Peyer's patch (tissue), 4 donors: ENCODE results near the gene SPATA33. TPM values are rescaled to one million over a fixed set of nuclear protein-coding genes. Genes with fewer than 3 reads are reported as not detected.

Experiments
- DNase-seq, 3 donors: peaks; one replicate each; pipeline ENCODE4 v3.0.0-alpha.2; 2017 to 2019
- H3K27ac ChIP-seq, 4 donors: fragments of 200-600 bp; sonication (generic); one replicate each; pipeline ENCODE4 v1.5.1; 2016 to 2019
- H3K27me3 ChIP-seq, 2 donors: fragments of 200-600 bp; sonication (generic); one replicate each; pipeline ENCODE4 v1.5.1; 2019
- H3K36me3 ChIP-seq, 3 donors: fragments of 200-600 bp; sonication (generic); one replicate each; pipeline ENCODE4 v1.5.1; 2016 to 2019
- H3K4me1 ChIP-seq, 4 donors: fragments of 200-600 bp; sonication (generic); one replicate each; pipeline ENCODE4 v1.5.1; 2016 to 2019
- H3K4me3 ChIP-seq, 4 donors: fragments of 200-600 bp; sonication (generic); 1 replicate in 3 of 4; 2 replicates in 1 of 4; pipeline ENCODE4 v1.5.1; 2016 to 2019; ENCODE audit warnings: mild to moderate bottlenecking in 1 of 4
- H3K9me3 ChIP-seq, 4 donors: fragments of 200-600 bp; sonication (generic); one replicate each; pipeline ENCODE4 v1.5.1; 2016 to 2019; ENCODE audit warnings: mild to moderate bottlenecking in 1 of 4
- POLR2A ChIP-seq, 2 donors: fragments of 450-650 bp; IDR thresholded peaks; one replicate each; pipeline ENCODE4 v1.5.1; 2017; ENCODE audit warnings: antibody characterized with exemption in 2 of 2, mild to moderate bottlenecking in 2 of 2, moderate library complexity in 2 of 2
- total RNA-seq, 4 donors: library from RNA; depleted of rRNA; stranded (reverse); fragments of >200 nt; gene quantifications; one replicate each; pipeline ENCODE4 v1.1.0, GENCODE V29; 2016
- TF ChIP-seq, protein P1 (sequence below), 6 experiments: fragments of 450-650 bp in 4 of 6; fragments of 200-600 bp in 2 of 6; sonication (generic) in 1 of 6; IDR thresholded peaks; one replicate each; pipeline ENCODE4 v1.5.1; 2017 to 2019; ENCODE audit warnings: antibody characterized with exemption in 6 of 6, mild to moderate bottlenecking in 3 of 6, moderate library complexity in 1 of 6

The SPATA33 gene
- total RNA-seq, 4 donors from 2014 or later, result 13.9 to 76.7 (median 25.6) TPM

DNA sequence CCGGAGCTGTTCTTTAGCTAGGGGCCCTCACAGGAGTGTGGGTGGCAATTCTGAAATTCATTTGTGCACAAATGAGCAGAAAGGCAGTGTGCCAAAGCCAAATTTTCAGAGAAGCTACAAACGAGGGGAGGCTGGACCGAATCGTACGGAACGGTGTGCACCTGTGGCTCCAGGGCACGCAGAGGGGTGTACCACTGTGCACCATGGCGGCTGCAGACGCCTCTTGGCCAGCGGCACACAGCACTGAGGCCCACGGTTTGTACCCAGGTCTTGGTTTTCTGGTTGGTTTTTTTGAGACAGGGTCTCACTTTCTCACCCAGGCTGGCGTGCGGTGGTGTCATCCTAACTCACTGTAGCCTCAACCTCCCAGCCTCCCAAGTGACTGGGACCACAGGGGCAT, 15.1 kb upstream of the SPATA33 start:
- H3K9me3 ChIP-seq, result no peaks in the 10 kb centered on the region
- no peak for DNase-seq
- no peaks in the 10 kb centered on the region for H3K27me3 ChIP-seq
- H3K4me3 ChIP-seq, result no peak overlapping the region
- TF ChIP-seq, protein P1, sequence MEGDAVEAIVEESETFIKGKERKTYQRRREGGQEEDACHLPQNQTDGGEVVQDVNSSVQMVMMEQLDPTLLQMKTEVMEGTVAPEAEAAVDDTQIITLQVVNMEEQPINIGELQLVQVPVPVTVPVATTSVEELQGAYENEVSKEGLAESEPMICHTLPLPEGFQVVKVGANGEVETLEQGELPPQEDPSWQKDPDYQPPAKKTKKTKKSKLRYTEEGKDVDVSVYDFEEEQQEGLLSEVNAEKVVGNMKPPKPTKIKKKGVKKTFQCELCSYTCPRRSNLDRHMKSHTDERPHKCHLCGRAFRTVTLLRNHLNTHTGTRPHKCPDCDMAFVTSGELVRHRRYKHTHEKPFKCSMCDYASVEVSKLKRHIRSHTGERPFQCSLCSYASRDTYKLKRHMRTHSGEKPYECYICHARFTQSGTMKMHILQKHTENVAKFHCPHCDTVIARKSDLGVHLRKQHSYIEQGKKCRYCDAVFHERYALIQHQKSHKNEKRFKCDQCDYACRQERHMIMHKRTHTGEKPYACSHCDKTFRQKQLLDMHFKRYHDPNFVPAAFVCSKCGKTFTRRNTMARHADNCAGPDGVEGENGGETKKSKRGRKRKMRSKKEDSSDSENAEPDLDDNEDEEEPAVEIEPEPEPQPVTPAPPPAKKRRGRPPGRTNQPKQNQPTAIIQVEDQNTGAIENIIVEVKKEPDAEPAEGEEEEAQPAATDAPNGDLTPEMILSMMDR (IDR thresholded peaks at IDR 0.05), result no peak
- no peak for TF ChIP-seq POLR2A (IDR thresholded peaks at IDR 0.05)
- peaks cover 0 to 43% (median 0%) of the 10 kb centered on the region in 3 donors for H3K36me3 ChIP-seq
- peaks cover 0 to 9% (median 4%) of the 10 kb centered on the region in 4 donors for H3K4me1 ChIP-seq
- no peak overlapping the region for H3K27ac ChIP-seq

DNA sequence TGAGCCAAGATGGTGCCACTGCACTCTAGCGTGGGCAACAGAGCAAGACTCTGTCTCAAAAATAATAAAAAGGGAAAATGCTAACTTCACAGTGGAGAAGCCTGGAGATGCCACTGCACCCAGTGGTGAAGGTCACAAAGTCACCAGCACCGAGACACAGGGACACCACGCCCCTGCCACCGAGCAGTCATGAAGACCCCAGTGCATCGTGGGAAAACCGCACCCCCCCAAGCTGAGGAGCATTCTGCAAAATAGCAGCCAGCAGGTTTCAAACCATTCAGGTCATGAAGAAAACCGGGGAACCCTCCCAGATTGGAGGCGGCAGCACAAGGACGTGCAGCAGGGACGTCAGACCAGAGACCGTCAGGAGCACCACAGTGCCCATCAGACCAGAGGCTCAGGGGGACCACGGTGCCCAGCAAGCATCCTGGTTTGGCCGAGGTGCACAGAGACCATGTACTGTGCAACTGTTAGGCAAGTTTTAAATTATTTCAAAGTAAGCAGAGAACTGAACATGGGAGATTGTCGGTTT, 13.8 kb upstream of the SPATA33 start:
- Histone ChIP-seq H3K9me3 (no peaks in the 10 kb centered on the region), H3K27ac (no peak overlapping the region), H3K36me3 (peaks cover 0 to 36% (median 0%) of the 10 kb centered on the region in 3 donors), H3K4me3 (no peak overlapping the region), H3K27me3 (no peaks in the 10 kb centered on the region), H3K4me1 (peaks cover 0 to 9% (median 4%) of the 10 kb centered on the region in 4 donors)
- DNase-seq, result peak in 1 of 3 donors; percentile 47
- TF ChIP-seq POLR2A (IDR thresholded peaks at IDR 0.05), result no peak
- TF ChIP-seq, protein P1 (IDR thresholded peaks at IDR 0.05), result no peak

DNA sequence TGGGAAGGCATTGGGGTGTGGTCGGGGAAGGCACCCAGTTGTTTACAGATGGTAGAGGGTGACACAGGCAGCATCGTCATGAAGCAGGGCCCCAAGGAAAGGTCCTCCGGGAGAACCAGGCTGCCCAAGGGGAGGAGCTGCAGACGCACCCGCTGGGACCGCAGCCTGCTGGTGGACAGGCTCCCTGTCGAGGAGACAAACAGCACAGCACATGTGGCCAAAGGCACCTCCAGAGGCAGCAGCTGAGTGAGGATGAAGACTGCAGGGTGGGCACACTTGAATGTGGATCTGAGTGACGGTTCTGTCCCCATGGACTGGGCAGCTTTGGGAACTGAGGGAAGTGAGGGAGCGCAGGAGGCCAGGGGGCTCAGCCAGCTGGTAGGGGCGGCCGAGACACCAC, 12.5 kb upstream of the SPATA33 start:
- H3K36me3 ChIP-seq, result peaks cover 0 to 48% (median 0%) of the 10 kb centered on the region in 3 donors
- H3K27ac ChIP-seq, result no peak overlapping the region
- peaks cover 0 to 7% (median 4%) of the 10 kb centered on the region in 4 donors for H3K4me1 ChIP-seq
- TF ChIP-seq, protein P1 (IDR thresholded peaks at IDR 0.05), result no peak
- no peak for TF ChIP-seq POLR2A (IDR thresholded peaks at IDR 0.05)
- no peaks in the 10 kb centered on the region for H3K27me3 ChIP-seq
- peak in 1 of 3 donors; percentile 49 for DNase-seq
- H3K9me3 ChIP-seq, result no peaks in the 10 kb centered on the region
- no peak overlapping the region for H3K4me3 ChIP-seq

DNA sequence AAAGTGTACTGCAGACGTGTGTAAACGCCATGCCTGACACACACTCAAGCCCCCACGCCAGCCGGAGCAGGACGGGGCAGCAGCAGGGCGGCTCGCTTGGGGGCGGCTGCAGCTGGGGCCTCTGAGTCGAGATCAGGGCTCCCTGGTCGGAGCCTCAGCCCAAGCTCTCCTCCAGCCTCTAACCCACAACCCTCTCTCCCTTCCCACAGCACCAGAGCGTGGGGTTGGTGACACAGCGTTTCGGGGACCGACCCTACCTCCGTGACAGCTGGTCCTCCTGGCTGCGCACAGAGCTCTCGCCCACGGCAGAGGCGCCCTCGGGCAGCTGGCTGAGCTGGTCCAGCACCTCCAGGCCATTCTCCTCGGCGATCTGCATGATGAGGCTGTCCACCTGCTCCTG, 11.4 kb upstream of the SPATA33 start:
- no peak for DNase-seq
- H3K36me3 ChIP-seq, result peaks cover 0 to 59% (median 0%) of the 10 kb centered on the region in 3 donors
- no peaks in the 10 kb centered on the region for H3K4me1 ChIP-seq
- no peak overlapping the region for H3K4me3 ChIP-seq
- H3K27me3 ChIP-seq, result no peaks in the 10 kb centered on the region
- no peaks in the 10 kb centered on the region for H3K9me3 ChIP-seq
- no peak overlapping the region for H3K27ac ChIP-seq
- TF ChIP-seq POLR2A (IDR thresholded peaks at IDR 0.05), result no peak
- TF ChIP-seq, protein P1 (IDR thresholded peaks at IDR 0.05), result no peak

DNA sequence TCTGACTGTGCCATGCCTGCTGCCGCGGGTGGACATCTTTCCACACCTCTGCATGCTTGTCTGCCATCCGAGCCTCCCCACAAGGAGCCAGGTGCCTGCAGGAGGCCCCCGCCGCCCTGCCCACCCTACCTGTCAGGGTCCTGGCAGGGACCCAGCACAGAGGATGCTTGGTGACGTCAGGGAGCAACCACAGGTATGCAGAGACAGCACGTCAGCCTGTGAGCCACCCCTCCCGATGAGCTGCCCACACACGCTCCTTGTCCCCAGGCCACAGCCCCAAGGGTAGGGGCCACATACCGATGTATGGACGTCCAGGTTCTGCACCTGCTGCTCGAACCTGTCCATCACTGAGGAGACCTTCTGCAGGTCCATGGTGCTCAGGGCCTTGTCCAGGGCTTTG, 10.7 kb upstream of the SPATA33 start:
- Histone ChIP-seq H3K27me3 (no peaks in the 10 kb centered on the region), H3K4me3 (no peak overlapping the region), H3K36me3 (peaks cover 0 to 65% (median 0%) of the 10 kb centered on the region in 3 donors), H3K4me1 (no peaks in the 10 kb centered on the region), H3K9me3 (no peaks in the 10 kb centered on the region), H3K27ac (no peak overlapping the region)
- TF ChIP-seq, protein P1 (IDR thresholded peaks at IDR 0.05), result no peak
- no peak for TF ChIP-seq POLR2A (IDR thresholded peaks at IDR 0.05)
- no peak for DNase-seq
